ENCODE data around the gene B4GALT1. TPM values are rescaled to one million over a fixed set of nuclear protein-coding genes. Genes with fewer than 3 reads are reported as not detected.

Gene B4GALT1
- total RNA-seq, 4 donors from 2014 or later: 45.1 to 68.7 (median 53.5) TPM

GRCh38 chr9:33105959-33106358 lies 61.2 kb downstream of the B4GALT1 start:
- Histone ChIP-seq H3K27ac (no peak overlapping the region), H3K4me3 (no peak overlapping the region), H3K4me1 (peaks cover 30% of the 10 kb centered on the region), H3K9me3 (no peaks in the 10 kb centered on the region), H3K36me3 (peaks cover 3% of the 10 kb centered on the region), H3K27me3 (no peaks in the 10 kb centered on the region)
- DNase-seq (ENCODE audit: low spot score in 2 of 2): no peak
- TF ChIP-seq EP300 (IDR thresholded peaks at IDR 0.05) (no peak), POLR2A (IDR thresholded peaks at IDR 0.05) (no peak), CTCF (IDR thresholded peaks at IDR 0.05) (no peak), POLR2AphosphoS5 (IDR thresholded peaks at IDR 0.05) (no peak)
- WGBS: 100% methylated on average over 1 of the region's 1 CpG

GRCh38 chr9:33105504-33105903 lies 61.6 kb downstream of the B4GALT1 start:
- Histone ChIP-seq H3K27me3 (no peaks in the 10 kb centered on the region), H3K4me3 (no peak overlapping the region), H3K27ac (no peak overlapping the region), H3K4me1 (peaks cover 30% of the 10 kb centered on the region), H3K36me3 (no peaks in the 10 kb centered on the region), H3K9me3 (no peaks in the 10 kb centered on the region)
- no peak for DNase-seq (ENCODE audit: low spot score in 2 of 2)
- 69% methylated on average over 5 of the region's 5 CpGs for WGBS
- TF ChIP-seq POLR2A (IDR thresholded peaks at IDR 0.05): no peak
- no peak for TF ChIP-seq EP300 (IDR thresholded peaks at IDR 0.05)
- TF ChIP-seq POLR2AphosphoS5 (IDR thresholded peaks at IDR 0.05): no peak
- no peak for TF ChIP-seq CTCF (IDR thresholded peaks at IDR 0.05)

- WGBS: 93% methylated on average over 7 of the region's 7 CpGs
- no peak overlapping the region for H3K4me3 ChIP-seq
- H3K27me3 ChIP-seq: no peaks in the 10 kb centered on the region
- H3K9me3 ChIP-seq: no peaks in the 10 kb centered on the region
- no peaks in the 10 kb centered on the region for H3K36me3 ChIP-seq
- TF ChIP-seq EP300 (IDR thresholded peaks at IDR 0.05) (no peak), POLR2AphosphoS5 (IDR thresholded peaks at IDR 0.05) (no peak), CTCF (IDR thresholded peaks at IDR 0.05) (no peak), POLR2A (IDR thresholded peaks at IDR 0.05) (no peak)
- H3K4me1 ChIP-seq: peaks cover 30% of the 10 kb centered on the region
- no peak for DNase-seq (ENCODE audit: low spot score in 2 of 2)
- H3K27ac ChIP-seq: no peak overlapping the region
Measured at GRCh38 chr9:33104401-33104800, 62.7 kb downstream of the B4GALT1 start.

GRCh38 chr9:33103501-33104281 lies 63.4 kb downstream of the B4GALT1 start:
- DNase-seq (ENCODE audit: low spot score in 2 of 2): no peak
- Histone ChIP-seq H3K9me3 (no peaks in the 10 kb centered on the region), H3K36me3 (no peaks in the 10 kb centered on the region), H3K27ac (no peak overlapping the region), H3K27me3 (no peaks in the 10 kb centered on the region), H3K4me3 (no peak overlapping the region), H3K4me1 (peaks cover 30% of the 10 kb centered on the region)
- TF ChIP-seq EP300 (IDR thresholded peaks at IDR 0.05) (no peak), CTCF (IDR thresholded peaks at IDR 0.05) (no peak), POLR2AphosphoS5 (IDR thresholded peaks at IDR 0.05) (no peak), POLR2A (IDR thresholded peaks at IDR 0.05) (no peak)
- WGBS: 68% methylated on average over 8 of the region's 8 CpGs

GRCh38 chr9:33102551-33103210 lies 64.5 kb downstream of the B4GALT1 start:
- TF ChIP-seq POLR2A (IDR thresholded peaks at IDR 0.05) (no peak), CTCF (IDR thresholded peaks at IDR 0.05) (no peak), POLR2AphosphoS5 (IDR thresholded peaks at IDR 0.05) (no peak)
- WGBS: 86% methylated on average over 6 of the region's 13 CpGs
- H3K27me3 ChIP-seq: no peaks in the 10 kb centered on the region
- H3K27ac ChIP-seq: no peak overlapping the region
- H3K9me3 ChIP-seq: no peaks in the 10 kb centered on the region
- DNase-seq (ENCODE audit: low spot score in 2 of 2): no peak
- H3K4me1 ChIP-seq: peaks cover 26% of the 10 kb centered on the region
- no peak overlapping the region for H3K4me3 ChIP-seq
- H3K36me3 ChIP-seq: no peaks in the 10 kb centered on the region
